A549 treated with Hydrocortisone at 1 μM for 4 hours (cell line): Measurements from ENCODE around the gene TCTN3. TPM values are rescaled to one million over a fixed set of nuclear protein-coding genes. Genes with fewer than 3 reads are reported as not detected.

Source experiments
- total RNA-seq: library from RNA; stranded (reverse); fragments of 200-300 nt; extraction: Qiagen RNA extraction; gene quantifications from 5 replicates; pipeline ENCODE4 v1.2.3, GENCODE V29; 2022

TCTN3 gene
- 41.3 to 44.7 TPM (median 43.8 TPM) in 5 replicates for total RNA-seq

GRCh38 chr10:95693668-95694534, at the start of gene TCTN3:
Gene TCTN3, minus strand, starts transcription at chr10:95693927. Its CDS starts 28 bp downstream, at chr10:95693899.

GRCh38 chr10:95656291-95657164, 37.2 kb downstream of the TCTN3 start, which contains the start of gene ALDH18A1:
Gene ALDH18A1, minus strand, starts transcription at chr10:95656711. Its CDS starts 3,334 bp downstream, at chr10:95653377.

Other genes starting within 250 kb of the TCTN3 start
- 0.38 to 0.58 TPM (median 0.48 TPM) in 5 replicates for gene SORBS1, start 132.6 kb downstream of the TCTN3 start, total RNA-seq
- 45.4 to 56.8 TPM (median 46.6 TPM) in 5 replicates for gene ALDH18A1, start 37.2 kb downstream of the TCTN3 start, total RNA-seq
- gene ENTPD1, start 62.2 kb upstream of the TCTN3 start, total RNA-seq: 0.03 to 0.37 TPM in 2 of 5 replicates, not detected in the others
- gene CC2D2B, start 214.0 kb upstream of the TCTN3 start, total RNA-seq: 0.21 to 0.28 TPM in 2 of 5 replicates, not detected in the others